NOMO-1 treated with DMSO at 0.1 percent for 48 hours (cell line): ENCODE results near the gene UQCR10.

Source experiments
- DNase-seq: peaks from one replicate; lab custom pipeline; 2025; ENCODE audit not compliant: unreplicated experiment; lab: John Stamatoyannopoulos, UW

UQCR10 gene

GRCh38 chr22:29762263-29762662 is 4.9 kb upstream of the UQCR10 start:
- DNase-seq, result no peak

- peak; percentile 65 for DNase-seq
Measured at GRCh38 chr22:29765905-29766631, 1.1 kb upstream of the UQCR10 start.

- DNase-seq, result peak; percentile 99
Measured at GRCh38 chr22:29766632-29767170, 468 bp upstream of the UQCR10 start, which contains the start of gene ZMAT5. TSS of gene ZMAT5 (minus strand) at chr22:29767007. CDS start at chr22:29748544, 18,463 bp downstream.

- DNase-seq, result no peak
Measured at GRCh38 chr22:29768052-29768693, 1.0 kb downstream of the UQCR10 start.

- no peak for DNase-seq
Measured at GRCh38 chr22:29769723-29770321, 2.7 kb downstream of the UQCR10 start.

GRCh38 chr22:29772170-29772641 is 5.0 kb downstream of the UQCR10 start:
- peak; percentile 5 for DNase-seq

- DNase-seq, result no peak
Measured at GRCh38 chr22:29773233-29773632, 6.1 kb downstream of the UQCR10 start.

GRCh38 chr22:29780220-29780619 is 13.1 kb downstream of the UQCR10 start:
- DNase-seq, result no peak

- DNase-seq, result peak; percentile 29
Measured at GRCh38 chr22:29780748-29781676, 13.8 kb downstream of the UQCR10 start.

- DNase-seq, result no peak
Measured at GRCh38 chr22:29782061-29782845, 15.1 kb downstream of the UQCR10 start.

- no peak for DNase-seq
Measured at GRCh38 chr22:29784451-29785361, 17.5 kb downstream of the UQCR10 start.

- no peak for DNase-seq
Measured at GRCh38 chr22:29786031-29786430, 18.9 kb downstream of the UQCR10 start.

GRCh38 chr22:29787371-29787980 is 20.3 kb downstream of the UQCR10 start:
- no peak for DNase-seq

GRCh38 chr22:29788339-29789279 is 21.4 kb downstream of the UQCR10 start:
- DNase-seq, result no peak

- no peak for DNase-seq
Measured at GRCh38 chr22:29790061-29790460, 22.9 kb downstream of the UQCR10 start.

- no peak for DNase-seq
Measured at GRCh38 chr22:29793396-29793795, 26.2 kb downstream of the UQCR10 start.

- DNase-seq, result no peak
Measured at GRCh38 chr22:29795663-29796062, 28.5 kb downstream of the UQCR10 start.
